Measurements from ENCODE around the gene LARGE1.

LARGE1 gene

GRCh38 chr22:33875316-33875715, 45.0 kb downstream of the LARGE1 start:
- TF ChIP-seq ZBTB7A (IDR thresholded peaks at IDR 0.05; ENCODE audit: low read depth) (no peak), YY1 (IDR thresholded peaks at IDR 0.05; ENCODE audit: low read depth) (no peak), CREB1 (IDR thresholded peaks at IDR 0.05; ENCODE audit: low read depth) (no peak), EGR1 (IDR thresholded peaks at IDR 0.05) (no peak), TAF1 (IDR thresholded peaks at IDR 0.05; ENCODE audit: low read depth) (no peak), FOXM1 (IDR thresholded peaks at IDR 0.05; ENCODE audit: borderline replicate concordance, low read depth) (no peak), TCF12 (IDR thresholded peaks at IDR 0.05; ENCODE audit: low read depth) (no peak), TEAD4 (IDR thresholded peaks at IDR 0.05) (no peak), REST (IDR thresholded peaks at IDR 0.05; ENCODE audit: low read depth) (no peak), NFIC (IDR thresholded peaks at IDR 0.05) (no peak), CEBPB (IDR thresholded peaks at IDR 0.05) (no peak), EP300 (IDR thresholded peaks at IDR 0.05; ENCODE audit: borderline replicate concordance) (no peak), MAX (IDR thresholded peaks at IDR 0.05) (no peak), RAD21 (IDR thresholded peaks at IDR 0.05; ENCODE audit: low read depth) (no peak)
- TF ChIP-seq, protein P1, sequence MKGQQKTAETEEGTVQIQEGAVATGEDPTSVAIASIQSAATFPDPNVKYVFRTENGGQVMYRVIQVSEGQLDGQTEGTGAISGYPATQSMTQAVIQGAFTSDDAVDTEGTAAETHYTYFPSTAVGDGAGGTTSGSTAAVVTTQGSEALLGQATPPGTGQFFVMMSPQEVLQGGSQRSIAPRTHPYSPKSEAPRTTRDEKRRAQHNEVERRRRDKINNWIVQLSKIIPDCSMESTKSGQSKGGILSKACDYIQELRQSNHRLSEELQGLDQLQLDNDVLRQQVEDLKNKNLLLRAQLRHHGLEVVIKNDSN (IDR thresholded peaks at IDR 0.05) = no peak

DNA sequence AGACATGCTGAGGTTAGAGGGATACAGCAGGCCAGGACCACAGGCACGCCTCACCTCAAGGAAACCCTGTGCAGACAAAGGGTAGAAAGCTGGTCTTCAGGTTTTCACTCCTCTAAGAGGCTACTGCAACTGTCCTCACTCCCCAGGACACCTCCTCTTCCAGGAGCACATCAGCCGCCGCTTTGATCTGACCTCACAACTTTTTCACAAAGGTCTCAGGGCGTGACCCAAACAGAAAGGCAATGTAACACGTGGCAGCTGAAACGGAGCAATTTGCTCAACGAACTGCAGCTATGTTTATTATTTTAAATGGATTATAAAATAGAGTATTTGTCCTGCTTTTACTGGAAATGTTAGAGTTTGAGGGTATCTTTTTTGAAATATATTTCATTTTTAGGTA, 46.1 kb downstream of the LARGE1 start:
- TF ChIP-seq NFIC (IDR thresholded peaks at IDR 0.05) (no peak), CREB1 (IDR thresholded peaks at IDR 0.05; ENCODE audit: low read depth) (no peak), TAF1 (IDR thresholded peaks at IDR 0.05; ENCODE audit: low read depth) (no peak), YY1 (IDR thresholded peaks at IDR 0.05; ENCODE audit: low read depth) (no peak), MAX (IDR thresholded peaks at IDR 0.05) (no peak), CEBPB (IDR thresholded peaks at IDR 0.05) (no peak), FOXM1 (IDR thresholded peaks at IDR 0.05; ENCODE audit: borderline replicate concordance, low read depth) (no peak), RAD21 (IDR thresholded peaks at IDR 0.05; ENCODE audit: low read depth) (no peak)

DNA sequence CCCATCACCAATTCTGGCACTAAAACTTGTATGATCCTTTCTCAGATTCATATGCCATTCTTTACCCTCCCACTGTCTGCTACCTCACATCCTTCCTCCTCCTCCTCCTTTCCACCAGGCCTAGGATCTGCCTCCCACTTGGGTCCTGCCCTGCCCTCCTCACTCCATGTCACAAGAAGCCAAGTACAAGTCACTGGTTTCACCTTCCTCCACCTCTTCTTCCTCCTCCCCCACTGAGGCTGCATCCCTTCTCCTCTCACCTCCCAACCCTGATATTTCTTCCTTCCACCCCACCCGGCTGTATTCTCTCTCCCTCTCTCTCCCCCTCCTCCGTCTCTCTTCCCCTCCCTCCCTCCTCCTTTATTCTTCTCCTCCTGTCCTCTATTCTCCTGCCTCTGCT, 46.6 kb downstream of the LARGE1 start:
- TF ChIP-seq, protein P1 (IDR thresholded peaks at IDR 0.05) = no peak
- TF ChIP-seq EP300 (IDR thresholded peaks at IDR 0.05; ENCODE audit: borderline replicate concordance) = no peak
- TF ChIP-seq CEBPB (IDR thresholded peaks at IDR 0.05) = no peak
- no peak for TF ChIP-seq MAX (IDR thresholded peaks at IDR 0.05)
- TF ChIP-seq TAF1 (IDR thresholded peaks at IDR 0.05; ENCODE audit: low read depth) = no peak
- no peak for TF ChIP-seq CREB1 (IDR thresholded peaks at IDR 0.05; ENCODE audit: low read depth)
- no peak for TF ChIP-seq EGR1 (IDR thresholded peaks at IDR 0.05)
- TF ChIP-seq YY1 (IDR thresholded peaks at IDR 0.05; ENCODE audit: low read depth) = no peak
- no peak for TF ChIP-seq ZBTB7A (IDR thresholded peaks at IDR 0.05; ENCODE audit: low read depth)
- TF ChIP-seq FOXM1 (IDR thresholded peaks at IDR 0.05; ENCODE audit: borderline replicate concordance, low read depth) = no peak
- TF ChIP-seq TEAD4 (IDR thresholded peaks at IDR 0.05) = no peak
- no peak for TF ChIP-seq RAD21 (IDR thresholded peaks at IDR 0.05; ENCODE audit: low read depth)
- TF ChIP-seq TCF12 (IDR thresholded peaks at IDR 0.05; ENCODE audit: low read depth) = no peak
- no peak for TF ChIP-seq NFIC (IDR thresholded peaks at IDR 0.05)
- TF ChIP-seq REST (IDR thresholded peaks at IDR 0.05; ENCODE audit: low read depth) = no peak

DNA sequence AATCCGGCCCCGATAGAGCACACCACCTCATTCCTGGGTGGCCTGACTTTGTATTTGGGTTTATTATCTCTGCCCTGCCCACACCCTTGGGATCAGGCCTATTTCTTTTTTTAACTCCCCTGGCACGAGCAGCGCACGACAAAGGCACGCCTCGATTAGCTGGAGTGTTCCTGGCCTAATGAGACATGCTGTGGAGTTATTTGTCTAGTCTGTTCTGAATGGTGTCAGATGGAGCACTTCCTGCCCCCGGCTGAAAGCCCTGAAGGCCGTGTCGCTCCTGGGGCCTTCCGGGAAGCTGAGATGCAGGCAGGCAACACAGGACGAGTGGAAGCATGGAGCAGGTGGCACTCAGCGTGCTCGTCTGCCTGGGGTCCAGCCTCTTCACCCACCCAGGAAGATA, 47.1 kb downstream of the LARGE1 start:
- TF ChIP-seq EP300 (IDR thresholded peaks at IDR 0.05; ENCODE audit: borderline replicate concordance) (no peak), FOXM1 (IDR thresholded peaks at IDR 0.05; ENCODE audit: borderline replicate concordance, low read depth) (no peak), ZBTB7A (IDR thresholded peaks at IDR 0.05; ENCODE audit: low read depth) (no peak), NFIC (IDR thresholded peaks at IDR 0.05) (no peak)
- TF ChIP-seq, protein P1 (IDR thresholded peaks at IDR 0.05) = no peak

- TF ChIP-seq EP300 (IDR thresholded peaks at IDR 0.05; ENCODE audit: borderline replicate concordance) = no peak
- no peak for TF ChIP-seq REST (IDR thresholded peaks at IDR 0.05; ENCODE audit: low read depth)
- TF ChIP-seq MAX (IDR thresholded peaks at IDR 0.05) = no peak
These were observed 48.3 kb downstream of the LARGE1 start for GRCh38 chr22:33871935-33872334.
